Measurements from ENCODE around the gene ARL10. TPM values are rescaled to one million over a fixed set of nuclear protein-coding genes. Genes with fewer than 3 reads are reported as not detected.
A peak's percentile ranks its signal among the peaks of the same experiment; 100 is the strongest.

Gene ARL10
- total and polyA plus RNA-seq, 2 donors (not counting 1 experiment from before 2014, with no cell fraction given), result 13.1 to 27.9 TPM

GRCh38 chr5:176342158-176342483 lies 23.2 kb upstream of the ARL10 start:
- Histone ChIP-seq H3K36me3 (replicated peaks in 1 of 2; ENCODE audit: control extremely low read depth in 1 of 2, control insufficient read depth in 1 of 2, extremely low read depth in 1 of 2, insufficient read depth in 2 of 2, low read length in 1 of 2) (peaks cover 4 to 58% of the 10 kb centered on the region in 2 experiments), H3K4me2 (replicated peaks; ENCODE audit: low read depth, low read length, poor library complexity, severe bottlenecking) (no peak overlapping the region), H3K79me2 (ENCODE audit: control insufficient read depth, insufficient read depth, low read length) (no peaks in the 10 kb centered on the region), H3K27me3 (replicated peaks in 1 of 4; ENCODE audit: control extremely low read depth in 1 of 4, control insufficient read depth in 3 of 4, insufficient read depth in 4 of 4, low read length in 3 of 4) (no peaks in the 10 kb centered on the region), H3K27ac (ENCODE audit: low read length in 2 of 2) (no peak overlapping the region), H3K4me1 (ENCODE audit: control insufficient read depth in 2 of 2, insufficient read depth in 2 of 2, low read length in 2 of 2) (no peaks in the 10 kb centered on the region), H3K9me3 (ENCODE audit: control extremely low read depth in 1 of 3, control insufficient read depth in 2 of 3, insufficient read depth in 1 of 3, low read length in 2 of 3) (no peaks in the 10 kb centered on the region), H3K4me3 (ENCODE audit: control extremely low read depth in 1 of 5, extremely low read depth in 1 of 5, insufficient read depth in 1 of 5, low read depth in 2 of 5, low read length in 4 of 5) (no peak overlapping the region), H2AFZ (ENCODE audit: insufficient read depth, low read depth, low read length, poor library complexity, severe bottlenecking) (no peak overlapping the region), H4K20me1 (ENCODE audit: control insufficient read depth, insufficient read depth, low read length, poor library complexity, severe bottlenecking) (no peaks in the 10 kb centered on the region), H3K9ac (ENCODE audit: low read length) (no peak overlapping the region)
- intact Hi-C loops (cut with micrococcal nuclease), result no loop called here
- no peaks in the 10 kb centered on the region for H3K9me3 Mint-ChIP-seq (ENCODE audit: insufficient read depth)
- peak overlapping the region; percentile 22 for H3K27ac Mint-ChIP-seq
- no peak overlapping the region for H3K4me3 Mint-ChIP-seq
- DNase-seq, result no peak
- POLR2A ChIA-PET, result no interaction called here
- TF ChIP-seq CTCF (IDR thresholded peaks at IDR 0.05), result no peak
- TF ChIP-seq EZH2 (IDR thresholded peaks at IDR 0.05; ENCODE audit: borderline replicate concordance, insufficient read depth, low read depth, low read length, poor library complexity, severe bottlenecking), result no peak
- no peaks in the 10 kb centered on the region for H3K4me1 Mint-ChIP-seq
- no peak for ATAC-seq (ENCODE audit: low read depth)
- CTCF ChIA-PET, result interaction anchor here (0.6 kb wide), 1 partner anchor 19 kb away, joined by 3 read pairs; no protein-coding TSS in a partner anchor
- no peaks in the 10 kb centered on the region for H3K27me3 Mint-ChIP-seq
- no CpG with 5 or more reads among the region's 1 CpG for WGBS (ENCODE audit: insufficient coverage)

GRCh38 chr5:176342766-176343458 lies 22.4 kb upstream of the ARL10 start:
- WGBS (ENCODE audit: insufficient coverage), result no CpG with 5 or more reads among the region's 2 CpGs
- no peak overlapping the region for H3K4me3 ChIP-seq (ENCODE audit: control extremely low read depth in 1 of 5, extremely low read depth in 1 of 5, insufficient read depth in 1 of 5, low read depth in 2 of 5, low read length in 4 of 5)
- H3K79me2 ChIP-seq (ENCODE audit: control insufficient read depth, insufficient read depth, low read length), result no peaks in the 10 kb centered on the region
- POLR2A ChIA-PET, result no interaction called here
- H4K20me1 ChIP-seq (ENCODE audit: control insufficient read depth, insufficient read depth, low read length, poor library complexity, severe bottlenecking), result no peaks in the 10 kb centered on the region
- no peak overlapping the region for H3K4me2 ChIP-seq (replicated peaks; ENCODE audit: low read depth, low read length, poor library complexity, severe bottlenecking)
- Mint-ChIP-seq H3K9me3 (ENCODE audit: insufficient read depth) (no peaks in the 10 kb centered on the region), H3K27ac (no peak overlapping the region), H3K4me1 (no peaks in the 10 kb centered on the region), H3K27me3 (no peaks in the 10 kb centered on the region), H3K4me3 (no peak overlapping the region)
- no peaks in the 10 kb centered on the region for H3K27me3 ChIP-seq (replicated peaks in 1 of 4; ENCODE audit: control extremely low read depth in 1 of 4, control insufficient read depth in 3 of 4, insufficient read depth in 4 of 4, low read length in 3 of 4)
- peaks cover 0 to 57% of the 10 kb centered on the region in 2 experiments for H3K36me3 ChIP-seq (replicated peaks in 1 of 2; ENCODE audit: control extremely low read depth in 1 of 2, control insufficient read depth in 1 of 2, extremely low read depth in 1 of 2, insufficient read depth in 2 of 2, low read length in 1 of 2)
- intact Hi-C loops (cut with micrococcal nuclease), result no loop called here
- no peak for TF ChIP-seq CTCF (IDR thresholded peaks at IDR 0.05)
- TF ChIP-seq EZH2 (IDR thresholded peaks at IDR 0.05; ENCODE audit: borderline replicate concordance, insufficient read depth, low read depth, low read length, poor library complexity, severe bottlenecking), result no peak
- CTCF ChIA-PET, result no interaction called here
- H2AFZ ChIP-seq (ENCODE audit: insufficient read depth, low read depth, low read length, poor library complexity, severe bottlenecking), result no peak overlapping the region
- DNase-seq, result no peak
- H3K4me1 ChIP-seq (ENCODE audit: control insufficient read depth in 2 of 2, insufficient read depth in 2 of 2, low read length in 2 of 2), result no peaks in the 10 kb centered on the region
- no peaks in the 10 kb centered on the region for H3K9me3 ChIP-seq (ENCODE audit: control extremely low read depth in 1 of 3, control insufficient read depth in 2 of 3, insufficient read depth in 1 of 3, low read length in 2 of 3)
- no peak overlapping the region for H3K9ac ChIP-seq (ENCODE audit: low read length)
- no peak overlapping the region for H3K27ac ChIP-seq (ENCODE audit: low read length in 2 of 2)
- no peak for ATAC-seq (ENCODE audit: low read depth)
